Measurements from ENCODE around the gene CPLX1. TPM values are rescaled to one million over a fixed set of nuclear protein-coding genes. Genes with fewer than 3 reads are reported as not detected.

Gene CPLX1
- total RNA-seq, 1 experiment from 2014 or later, result 2.7 TPM

GRCh38 chr4:858831-859451 is 33.0 kb upstream of the CPLX1 start:
- intact Hi-C loops (cut with micrococcal nuclease), result no loop called here
- Mint-ChIP-seq H3K27ac (ENCODE audit: low read depth, unreplicated experiment) (no peak overlapping the region), H3K4me3 (ENCODE audit: unreplicated experiment) (no peak overlapping the region), H3K27me3 (ENCODE audit: insufficient read depth, unreplicated experiment) (no peaks in the 10 kb centered on the region), H3K9me3 (ENCODE audit: unreplicated experiment) (no peaks in the 10 kb centered on the region), H3K4me1 (ENCODE audit: insufficient read depth, unreplicated experiment) (no peaks in the 10 kb centered on the region), H3K36me3 (ENCODE audit: insufficient read depth, unreplicated experiment) (peaks cover 55% of the 10 kb centered on the region)
- TF ChIP-seq CTCF (IDR thresholded peaks at IDR 0.05; ENCODE audit: unreplicated experiment), result no peak
- DNase-seq (ENCODE audit: unreplicated experiment), result no peak
- POLR2A ChIA-PET, result no interaction called here
- no TSS peak for BruUV-seq (replicated peaks)
- CTCF ChIA-PET, result no interaction called here

GRCh38 chr4:858041-858481 is 32.1 kb upstream of the CPLX1 start:
- ChIA-PET CTCF (no interaction called here), POLR2A (no interaction called here)
- peaks cover 61% of the 10 kb centered on the region for H3K36me3 Mint-ChIP-seq (ENCODE audit: insufficient read depth, unreplicated experiment)
- no peak overlapping the region for H3K27ac Mint-ChIP-seq (ENCODE audit: low read depth, unreplicated experiment)
- H3K9me3 Mint-ChIP-seq (ENCODE audit: unreplicated experiment), result no peaks in the 10 kb centered on the region
- TF ChIP-seq CTCF (IDR thresholded peaks at IDR 0.05; ENCODE audit: unreplicated experiment), result no peak
- intact Hi-C loops (cut with micrococcal nuclease), result no loop called here
- no peak for DNase-seq (ENCODE audit: unreplicated experiment)
- BruUV-seq (replicated peaks), result no TSS peak
- H3K4me3 Mint-ChIP-seq (ENCODE audit: unreplicated experiment), result no peak overlapping the region
- H3K4me1 Mint-ChIP-seq (ENCODE audit: insufficient read depth, unreplicated experiment), result no peaks in the 10 kb centered on the region
- no peaks in the 10 kb centered on the region for H3K27me3 Mint-ChIP-seq (ENCODE audit: insufficient read depth, unreplicated experiment)

- intact Hi-C loops (cut with micrococcal nuclease), result no loop called here
- CTCF ChIA-PET, result no interaction called here
- no peaks in the 10 kb centered on the region for H3K27me3 Mint-ChIP-seq (ENCODE audit: insufficient read depth, unreplicated experiment)
- no peaks in the 10 kb centered on the region for H3K9me3 Mint-ChIP-seq (ENCODE audit: unreplicated experiment)
- no peak overlapping the region for H3K4me3 Mint-ChIP-seq (ENCODE audit: unreplicated experiment)
- no peak for DNase-seq (ENCODE audit: unreplicated experiment)
- no peak for TF ChIP-seq CTCF (IDR thresholded peaks at IDR 0.05; ENCODE audit: unreplicated experiment)
- no peaks in the 10 kb centered on the region for H3K4me1 Mint-ChIP-seq (ENCODE audit: insufficient read depth, unreplicated experiment)
- BruUV-seq (replicated peaks), result no TSS peak
- POLR2A ChIA-PET, result no interaction called here
- H3K27ac Mint-ChIP-seq (ENCODE audit: low read depth, unreplicated experiment), result no peak overlapping the region
- peaks cover 64% of the 10 kb centered on the region for H3K36me3 Mint-ChIP-seq (ENCODE audit: insufficient read depth, unreplicated experiment)
These were observed 31.5 kb upstream of the CPLX1 start for GRCh38 chr4:857461-857860.

- no peaks in the 10 kb centered on the region for H3K9me3 Mint-ChIP-seq (ENCODE audit: unreplicated experiment)
- BruUV-seq (replicated peaks), result no TSS peak
- POLR2A ChIA-PET, result interaction anchor here (0.6 kb wide), 1 partner anchor 18 kb away, joined by 6 read pairs; no protein-coding TSS in a partner anchor
- H3K27ac Mint-ChIP-seq (ENCODE audit: low read depth, unreplicated experiment), result peak overlapping the region; percentile 35
- CTCF ChIA-PET, result interaction anchor here (0.6 kb wide), 1 partner anchor 10 kb away, joined by 4 read pairs; no protein-coding TSS in a partner anchor
- intact Hi-C loops (cut with micrococcal nuclease), result no loop called here
- H3K36me3 Mint-ChIP-seq (ENCODE audit: insufficient read depth, unreplicated experiment), result peaks cover 63% of the 10 kb centered on the region
- H3K4me3 Mint-ChIP-seq (ENCODE audit: unreplicated experiment), result no peak overlapping the region
- H3K27me3 Mint-ChIP-seq (ENCODE audit: insufficient read depth, unreplicated experiment), result no peaks in the 10 kb centered on the region
- TF ChIP-seq CTCF (IDR thresholded peaks at IDR 0.05; ENCODE audit: unreplicated experiment), result no peak
- H3K4me1 Mint-ChIP-seq (ENCODE audit: insufficient read depth, unreplicated experiment), result no peaks in the 10 kb centered on the region
- no peak for DNase-seq (ENCODE audit: unreplicated experiment)
These were observed 30.4 kb upstream of the CPLX1 start for GRCh38 chr4:856225-856901.

Data from MCF 10A (cell line).